Heart right ventricle (tissue), 16 donors: ENCODE measurements around the gene IRF2BPL. TPM values are rescaled to one million over a fixed set of nuclear protein-coding genes. Genes with fewer than 3 reads are reported as not detected.

Experiments used
- ATAC-seq, 8 donors: fragments of 200-7000 bp; cut with Tn5 transposase; one replicate each; pipeline ENCODE4 v1.9.1; 2020; ENCODE audit warnings: mild to moderate bottlenecking in 8 of 8, moderate library complexity in 8 of 8, moderate number of reproducible peaks in 1 of 8
- DNase-seq, 2 donors: peaks; one replicate each; pipeline ENCODE4 v3.0.0-alpha.2; 2020
- H3K27ac ChIP-seq, 10 donors: fragments of 200-600 bp; sonication (generic) in 2 of 10; one replicate each; pipeline versions ENCODE4 v1.5.0 to v1.8.0; 2020 to 2022; ENCODE audit warnings: mild to moderate bottlenecking in 3 of 10
- H3K27me3 ChIP-seq, 7 donors: fragments of 200-600 bp; one replicate each; pipeline ENCODE4 v1.8.0; 2021 to 2022; ENCODE audit warnings: mild to moderate bottlenecking in 2 of 7
- H3K36me3 ChIP-seq, 9 donors: fragments of 200-600 bp; sonication (generic) in 1 of 9; one replicate each; pipeline versions ENCODE4 v1.5.0 to v1.8.0; 2020 to 2022; ENCODE audit warnings: mild to moderate bottlenecking in 2 of 9
- H3K4me1 ChIP-seq, 9 donors: fragments of 200-600 bp; sonication (generic) in 1 of 9; one replicate each; pipeline versions ENCODE4 v1.5.0 to v1.8.0; 2020 to 2022; ENCODE audit warnings: mild to moderate bottlenecking in 4 of 9
- H3K4me3 ChIP-seq, 10 donors: fragments of 200-600 bp; sonication (generic) in 2 of 10; one replicate each; pipeline versions ENCODE4 v1.5.0 to v1.8.0; 2020 to 2022; ENCODE audit warnings: mild to moderate bottlenecking in 7 of 10, moderate library complexity in 2 of 10
- H3K9me3 ChIP-seq, 11 donors: fragments of 200-600 bp in 10 of 11; sonication (generic) in 2 of 11; one replicate each; pipeline versions ENCODE4 v1.5.0 to v1.8.0; 2013 to 2022; ENCODE audit warnings: mild to moderate bottlenecking in 2 of 11, control low read depth in 1 of 11, moderate library complexity in 1 of 11
- CTCF ChIP-seq, 9 donors: fragments of 200-600 bp; sonication (generic) in 2 of 9; IDR thresholded peaks; one replicate each; pipeline versions ENCODE4 v1.5.0 to v1.8.0; 2021 to 2022; ENCODE audit warnings: antibody characterized with exemption in 9 of 9, mild to moderate bottlenecking in 5 of 9, moderate library complexity in 1 of 9
- WGBS, 2 donors: extraction: QIAGEN DNeasy Blood & Tissue Kit; methylation state at CpG; one replicate each; pipeline ENCODE4 v1.1.7; 2013; ENCODE audit warnings: inconsistent platforms in 1 of 2; 5-methylcytosine and 5-hydroxymethylcytosine counted together
- intact Hi-C, 10 donors: fragments of 100-400 bp; cut with DNase I; formaldehyde crosslinking; loops; one replicate each; pipeline versions ENCODE4 v1.11.1 to v1.14.2; 2022
- polyA plus RNA-seq, 2 donors: library from polyadenylated mRNA; stranded (reverse); fragments of 200-250 nt; gene quantifications; one replicate each; pipeline ENCODE4 v1.2.3, GENCODE V29; 2013
- total RNA-seq, 10 donors: library from RNA; stranded (reverse); fragmentation: NEBNext Ultra II Directional in 3 of 10; extraction: Animal tissue kit (Norgen Biotek cat#: 25700) in 3 of 10; gene quantifications; one replicate each; pipeline versions ENCODE4 v1.2.1 to v1.2.4, GENCODE V29; 2021 to 2023
- donor health status: Arrhythmogenic right ventricular cardiomyopathy.
- donor health status: ischemic (EF 13 %, LVEDD 7.1; RV severe dilation, severe dysfunction).
- donor health status: healthy with polysubstance abuse.
- donor health status: DM: no; HTN: yes; CAD: no.
- donor health status: DM: no; HTN: no; CAD: no.
- donor health status: ischemic (EF 25% LVEDD 6.9; RV normal size, moderate dysfunction).
- donor health status: ischemic (EF 25% LVEDD 5.7; RV mildly dilated, moderate dysfunction).
- donor health status: healthy.
- donor health status: DM: yes; HTN: yes; CAD: no.
- donor health status: Ischemic cardiomyopathy.
- donor health status: ischemic (EF 35%, LVEDD 5.7; RV mildly dilated, moderate dysfunction).
- donor health status: nonischemic (EF 11% LVEDD 7.7; RV severe dilation, severe dysfunction).
- donor health status: DM: yes; HTN: yes; CAD: no.
- donor health status: PGD.
- donor health status: ischemic (EF 29% LVEDD 5.4; RV normal size, mild dysfunction).
- donor health status: nonischemic (EF 23%, LVEDD 6.1; RV moderate dilation, normal function).

IRF2BPL gene
- total and polyA plus RNA-seq, 12 donors: 6.6 to 66.6 (median 34.7) TPM

GRCh38 chr14:76975812-76976211, 52.7 kb downstream of the IRF2BPL start:
- intact Hi-C loops: no loop called here
- WGBS, 2 donors: 85 to 89% methylated on average over 4 of the region's 4 CpGs
- DNase-seq (no peak), ATAC-seq (peak in 1 of 8 donors; percentile 6)
- no peaks in the 10 kb centered on the region for H3K9me3 ChIP-seq
- no peak overlapping the region for H3K4me3 ChIP-seq
- H3K27ac ChIP-seq: no peak overlapping the region
- TF ChIP-seq CTCF (IDR thresholded peaks at IDR 0.05): no peak
- H3K4me1 ChIP-seq: peaks cover 0 to 25% (median 4%) of the 10 kb centered on the region in 9 donors
- H3K36me3 ChIP-seq: no peaks in the 10 kb centered on the region
- H3K27me3 ChIP-seq: no peaks in the 10 kb centered on the region

GRCh38 chr14:76975051-76975450, 53.5 kb downstream of the IRF2BPL start:
- H3K4me1 ChIP-seq: peaks cover 0 to 25% (median 4%) of the 10 kb centered on the region in 9 donors
- no peak for DNase-seq
- no peak for TF ChIP-seq CTCF (IDR thresholded peaks at IDR 0.05)
- intact Hi-C loops: no loop called here
- H3K9me3 ChIP-seq: no peaks in the 10 kb centered on the region
- no peaks in the 10 kb centered on the region for H3K27me3 ChIP-seq
- no peaks in the 10 kb centered on the region for H3K36me3 ChIP-seq
- ATAC-seq: no peak
- H3K4me3 ChIP-seq: no peak overlapping the region
- WGBS, 2 donors: 85 to 86% methylated on average over 8 of the region's 8 CpGs
- no peak overlapping the region for H3K27ac ChIP-seq

Other genes with a start within 250 kb of the IRF2BPL start
- 10 to 100 TPM in 8 of 10 donors, 1 to 10 TPM in 2; 9.2 to 17.1 (median 12.9) TPM for gene ANGEL1, start 215.8 kb downstream of the IRF2BPL start, total RNA-seq
- 1 to 10 TPM; 5.5 to 9.9 TPM for gene ANGEL1, start 215.8 kb downstream of the IRF2BPL start, polyA plus RNA-seq
- not detected for gene LRRC74A, start 202.3 kb downstream of the IRF2BPL start, total RNA-seq
- gene LRRC74A, start 202.3 kb downstream of the IRF2BPL start, polyA plus RNA-seq: not detected
- gene CIPC, start 69.5 kb upstream of the IRF2BPL start, total RNA-seq: 10 to 100 TPM; 51.4 to 93.8 (median 64.2) TPM
- gene CIPC, start 69.5 kb upstream of the IRF2BPL start, polyA plus RNA-seq: 10 to 100 TPM in 1 of 2 donors, 1 to 10 TPM in 1; 9.4 to 11.6 TPM
- under 1 TPM in 1 of 10 donors, not detected in 9; 0.09 TPM for gene ZDHHC22, start 113.1 kb upstream of the IRF2BPL start, total RNA-seq
- not detected for gene ZDHHC22, start 113.1 kb upstream of the IRF2BPL start, polyA plus RNA-seq
- gene TMEM63C, start 153.1 kb upstream of the IRF2BPL start, total RNA-seq: 1 to 10 TPM in 2 of 10 donors, under 1 TPM in 8; 0.08 to 7.2 (median 0.53) TPM
- 1 to 10 TPM in 1 of 2 donors, under 1 TPM in 1; under 0.01 to 1.5 TPM for gene TMEM63C, start 153.1 kb upstream of the IRF2BPL start, polyA plus RNA-seq
- gene NGB, start 242.5 kb upstream of the IRF2BPL start, total RNA-seq: not detected
- gene NGB, start 242.5 kb upstream of the IRF2BPL start, polyA plus RNA-seq: not detected